Measurements from ENCODE around the gene P3H4. TPM values are rescaled to one million over a fixed set of nuclear protein-coding genes. Genes with fewer than 3 reads are reported as not detected.

The P3H4 gene
- total RNA-seq, 2 donors from 2014 or later = 1.8 to 5.2 TPM

GRCh38 chr17:41775394-41776226 lies 36.1 kb downstream of the P3H4 start:
- no peak overlapping the region for H3K4me3 Mint-ChIP-seq
- H3K27ac Mint-ChIP-seq = no peak overlapping the region
- H3K27me3 Mint-ChIP-seq = peaks cover 0 to 5% of the 10 kb centered on the region in 2 donors
- ATAC-seq = peak; percentile 3 to 15
- no peaks in the 10 kb centered on the region for H3K4me1 Mint-ChIP-seq (ENCODE audit: low read depth in 2 of 2)
- no peak for DNase-seq (ENCODE audit: low spot score)
- no peaks in the 10 kb centered on the region for H3K9me3 Mint-ChIP-seq
- no peaks in the 10 kb centered on the region for H3K36me3 Mint-ChIP-seq

- Mint-ChIP-seq H3K36me3 (no peaks in the 10 kb centered on the region), H3K4me1 (ENCODE audit: low read depth in 2 of 2) (no peaks in the 10 kb centered on the region), H3K27ac (no peak overlapping the region), H3K4me3 (no peak overlapping the region), H3K27me3 (peaks cover 0 to 5% of the 10 kb centered on the region in 2 donors), H3K9me3 (no peaks in the 10 kb centered on the region)
- DNase-seq (ENCODE audit: low spot score) = no peak
- no peak for ATAC-seq
Observed at GRCh38 chr17:41773731-41774193, 38.0 kb downstream of the P3H4 start.

DNA sequence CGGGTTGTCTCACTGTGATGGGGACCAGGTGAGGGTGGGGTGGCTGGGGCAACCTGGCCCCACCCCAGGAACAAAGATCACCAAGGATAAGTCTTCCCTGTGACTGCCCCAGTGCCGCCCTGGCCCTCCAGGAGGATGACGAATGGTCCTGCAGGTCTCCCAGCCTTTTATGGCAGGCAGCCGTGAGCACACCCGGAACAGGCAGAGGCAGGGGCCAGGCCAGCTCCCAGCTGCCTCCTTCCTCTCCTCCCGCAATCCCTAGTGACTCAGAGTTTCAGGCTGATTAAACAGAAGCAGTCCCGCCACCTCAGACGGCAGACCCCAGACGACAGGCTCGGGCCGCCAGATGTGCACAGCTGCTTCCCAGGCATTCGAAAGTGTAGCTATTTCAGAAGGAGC lies 38.6 kb downstream of the P3H4 start:
- H3K4me1 Mint-ChIP-seq (ENCODE audit: low read depth in 2 of 2) = no peaks in the 10 kb centered on the region
- DNase-seq (ENCODE audit: low spot score) (no peak), ATAC-seq (no peak)

DNA sequence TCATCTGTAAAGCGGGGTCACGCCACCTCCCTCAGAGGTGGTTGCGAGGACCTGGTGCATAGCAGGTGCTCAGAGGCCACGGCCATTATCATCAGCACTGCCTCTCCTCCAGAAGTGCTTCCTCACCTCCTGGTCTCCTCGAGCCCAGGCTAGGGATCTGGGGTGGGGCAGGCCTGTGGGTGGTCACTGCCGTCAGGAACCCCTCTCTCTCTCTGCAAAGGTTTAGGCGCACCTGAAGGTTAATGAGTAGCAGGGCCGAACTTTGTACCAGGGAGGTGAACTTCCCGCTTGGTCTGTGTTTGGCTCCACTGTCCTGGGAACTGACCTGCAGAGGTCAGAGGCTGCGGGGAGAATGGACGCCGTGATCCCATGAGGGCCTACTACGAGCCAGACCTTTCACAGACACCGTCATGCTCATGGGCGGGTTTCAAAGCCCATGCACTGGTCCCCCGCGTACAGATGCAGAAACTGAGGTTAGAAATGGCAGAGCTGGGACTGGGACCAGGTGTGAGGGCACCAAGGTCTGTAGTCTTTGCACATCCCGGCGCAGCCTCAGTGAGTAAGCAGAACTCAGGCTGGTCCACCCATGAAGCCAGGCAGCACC lies 39.1 kb downstream of the P3H4 start:
- Mint-ChIP-seq H3K27ac (no peak overlapping the region), H3K4me3 (no peak overlapping the region), H3K4me1 (ENCODE audit: low read depth in 2 of 2) (no peaks in the 10 kb centered on the region), H3K27me3 (peaks cover 0 to 5% of the 10 kb centered on the region in 2 donors), H3K36me3 (no peaks in the 10 kb centered on the region), H3K9me3 (no peaks in the 10 kb centered on the region)
- no peak for DNase-seq (ENCODE audit: low spot score)
- ATAC-seq = no peak

More for the DNA sequence above, 38.6 kb downstream of the P3H4 start:
- H3K27me3 Mint-ChIP-seq = peaks cover 0 to 5% of the 10 kb centered on the region in 2 donors
- no peaks in the 10 kb centered on the region for H3K36me3 Mint-ChIP-seq
- no peak overlapping the region for H3K4me3 Mint-ChIP-seq
- no peak overlapping the region for H3K27ac Mint-ChIP-seq
- H3K9me3 Mint-ChIP-seq = no peaks in the 10 kb centered on the region

DNA sequence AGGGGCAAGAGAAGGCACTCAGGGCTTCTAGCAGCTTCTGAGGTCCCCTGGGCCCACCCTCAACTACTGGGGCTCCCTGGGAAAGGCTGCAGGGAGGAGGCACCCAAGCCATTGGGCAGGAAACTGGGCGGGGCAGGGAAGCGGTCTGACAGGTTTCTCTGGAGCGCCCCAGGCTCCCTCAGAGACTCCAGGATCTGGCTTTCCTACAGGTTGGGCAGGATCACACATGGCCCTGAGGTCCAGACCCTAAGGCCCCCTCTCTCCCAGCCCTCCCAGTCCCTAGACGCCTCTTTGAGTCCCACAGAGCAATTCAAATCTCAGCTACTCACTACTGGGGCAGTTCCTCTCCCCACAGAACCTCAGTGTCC lies 39.5 kb downstream of the P3H4 start:
- no peak for ATAC-seq
- Mint-ChIP-seq H3K36me3 (no peaks in the 10 kb centered on the region), H3K9me3 (no peaks in the 10 kb centered on the region)

GRCh38 chr17:41771389-41772206 lies 40.2 kb downstream of the P3H4 start:
- no peak overlapping the region for H3K27ac Mint-ChIP-seq

More for the DNA sequence above, 39.5 kb downstream of the P3H4 start:
- Mint-ChIP-seq H3K27me3 (peaks cover 0 to 5% of the 10 kb centered on the region in 2 donors), H3K4me1 (ENCODE audit: low read depth in 2 of 2) (no peaks in the 10 kb centered on the region), H3K4me3 (no peak overlapping the region), H3K27ac (no peak overlapping the region)
- DNase-seq (ENCODE audit: low spot score) = no peak

GRCh38 chr17:41769985-41770384 lies 41.8 kb downstream of the P3H4 start:
- Mint-ChIP-seq H3K27ac (no peak overlapping the region), H3K4me3 (no peak overlapping the region), H3K4me1 (ENCODE audit: low read depth in 2 of 2) (no peaks in the 10 kb centered on the region), H3K9me3 (no peaks in the 10 kb centered on the region), H3K27me3 (no peaks in the 10 kb centered on the region), H3K36me3 (no peaks in the 10 kb centered on the region)
- ATAC-seq = no peak
- no peak for DNase-seq (ENCODE audit: low spot score)

More at GRCh38 chr17:41771389-41772206, 40.2 kb downstream of the P3H4 start:
- ATAC-seq (no peak), DNase-seq (ENCODE audit: low spot score) (no peak)
- peaks cover 0 to 5% of the 10 kb centered on the region in 2 donors for H3K27me3 Mint-ChIP-seq
- no peaks in the 10 kb centered on the region for H3K4me1 Mint-ChIP-seq (ENCODE audit: low read depth in 2 of 2)
- no peaks in the 10 kb centered on the region for H3K36me3 Mint-ChIP-seq
- no peak overlapping the region for H3K4me3 Mint-ChIP-seq
- H3K9me3 Mint-ChIP-seq = no peaks in the 10 kb centered on the region

DNA sequence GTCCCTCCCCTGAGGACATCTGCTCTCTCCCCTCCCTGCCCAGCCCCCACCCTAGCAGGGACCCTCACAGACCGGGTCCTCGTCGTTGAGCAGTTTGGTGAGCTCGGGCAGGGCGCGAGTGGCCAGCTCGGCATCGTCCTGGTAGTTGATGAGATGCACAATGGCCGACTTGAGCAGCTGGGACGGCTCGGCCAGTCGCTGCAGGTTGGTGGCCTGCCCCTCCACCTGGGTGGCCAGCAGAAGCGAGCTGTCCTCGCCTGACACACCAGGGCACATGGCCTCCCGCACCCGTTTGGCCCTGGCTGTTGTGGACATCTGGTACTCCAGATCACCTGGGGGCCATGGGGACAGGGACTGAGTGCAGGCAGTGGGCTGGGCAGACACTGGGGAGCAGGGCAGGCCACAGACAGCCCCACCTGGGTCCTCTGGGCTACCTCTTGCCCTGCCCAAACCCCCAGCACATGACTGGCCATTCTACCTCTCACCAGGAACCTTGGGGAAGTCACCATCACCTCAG lies 42.3 kb downstream of the P3H4 start:
- Mint-ChIP-seq H3K4me1 (ENCODE audit: low read depth in 2 of 2) (no peaks in the 10 kb centered on the region), H3K36me3 (no peaks in the 10 kb centered on the region), H3K27me3 (no peaks in the 10 kb centered on the region), H3K27ac (no peak overlapping the region), H3K4me3 (no peak overlapping the region), H3K9me3 (no peaks in the 10 kb centered on the region)
- DNase-seq (ENCODE audit: low spot score) (no peak), ATAC-seq (no peak)

GRCh38 chr17:41768682-41769288 lies 43.0 kb downstream of the P3H4 start:
- H3K9me3 Mint-ChIP-seq = no peaks in the 10 kb centered on the region
- H3K27ac Mint-ChIP-seq = no peak overlapping the region
- ATAC-seq = no peak
- H3K27me3 Mint-ChIP-seq = no peaks in the 10 kb centered on the region
- no peaks in the 10 kb centered on the region for H3K36me3 Mint-ChIP-seq
- no peak overlapping the region for H3K4me3 Mint-ChIP-seq
- no peak for DNase-seq (ENCODE audit: low spot score)
- no peaks in the 10 kb centered on the region for H3K4me1 Mint-ChIP-seq (ENCODE audit: low read depth in 2 of 2)

DNA sequence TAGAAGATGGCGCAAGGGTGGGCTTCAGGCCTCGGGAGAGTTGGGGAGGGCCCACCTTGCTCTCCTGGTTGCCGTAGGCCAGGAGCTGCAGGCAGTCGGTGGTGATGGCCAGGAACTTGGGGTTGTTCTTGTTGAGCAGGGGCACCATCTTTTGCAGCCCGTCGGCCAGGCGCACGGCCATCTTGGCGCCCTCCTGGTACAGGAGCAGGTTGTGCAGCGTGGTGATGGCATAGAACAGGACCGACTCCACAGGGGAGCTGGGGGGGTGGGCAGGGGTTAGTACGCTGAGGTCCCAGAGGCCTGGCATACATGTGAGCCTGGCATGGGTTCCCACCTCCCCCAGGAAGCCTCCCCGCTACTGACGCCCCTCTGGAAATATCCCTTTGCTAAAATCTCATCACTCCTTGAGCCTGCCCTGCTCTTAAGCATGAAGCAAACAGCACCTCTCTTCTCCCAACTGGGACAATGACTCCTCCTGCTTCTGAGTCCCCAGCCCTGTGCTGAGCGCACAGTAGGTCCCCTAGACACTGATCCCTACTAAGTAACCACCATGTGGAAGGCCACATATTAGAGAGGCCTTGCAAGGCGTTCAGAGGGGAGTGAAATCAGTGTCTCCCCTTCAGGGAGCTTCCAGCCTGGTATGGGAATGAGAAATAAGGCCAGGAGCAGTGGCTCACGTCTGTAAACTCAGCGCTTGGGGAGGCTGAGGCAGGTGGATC lies 44.3 kb downstream of the P3H4 start:
- ATAC-seq (no peak), DNase-seq (ENCODE audit: low spot score) (no peak)
- Mint-ChIP-seq H3K27me3 (no peaks in the 10 kb centered on the region), H3K4me3 (no peak overlapping the region), H3K36me3 (no peaks in the 10 kb centered on the region), H3K27ac (no peak overlapping the region), H3K4me1 (ENCODE audit: low read depth in 2 of 2) (no peaks in the 10 kb centered on the region), H3K9me3 (no peaks in the 10 kb centered on the region)

DNA sequence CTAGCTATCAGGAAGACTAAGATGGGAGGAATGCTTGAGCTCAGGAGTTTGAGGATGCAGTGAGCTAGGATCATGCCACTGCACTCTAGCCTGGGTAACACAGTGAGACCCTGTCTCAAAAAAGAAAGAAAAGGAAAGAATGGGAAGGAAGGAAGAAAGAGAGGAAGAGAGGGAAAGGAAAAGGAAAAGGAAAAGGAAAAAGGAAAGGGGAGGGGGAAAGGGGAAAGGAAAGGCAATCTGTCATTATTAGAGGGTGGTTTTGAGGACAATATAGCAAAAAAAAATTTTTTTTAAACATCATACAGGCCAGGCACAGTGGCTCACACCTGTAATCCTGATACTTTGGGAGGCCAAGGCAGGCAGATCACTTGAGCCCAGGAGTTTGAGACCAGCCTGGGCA lies 45.6 kb downstream of the P3H4 start:
- no peak overlapping the region for H3K4me3 Mint-ChIP-seq
- ATAC-seq (no peak), DNase-seq (ENCODE audit: low spot score) (no peak)
- no peaks in the 10 kb centered on the region for H3K36me3 Mint-ChIP-seq
- no peaks in the 10 kb centered on the region for H3K27me3 Mint-ChIP-seq
- no peaks in the 10 kb centered on the region for H3K9me3 Mint-ChIP-seq
- no peaks in the 10 kb centered on the region for H3K4me1 Mint-ChIP-seq (ENCODE audit: low read depth in 2 of 2)
- no peak overlapping the region for H3K27ac Mint-ChIP-seq

DNA sequence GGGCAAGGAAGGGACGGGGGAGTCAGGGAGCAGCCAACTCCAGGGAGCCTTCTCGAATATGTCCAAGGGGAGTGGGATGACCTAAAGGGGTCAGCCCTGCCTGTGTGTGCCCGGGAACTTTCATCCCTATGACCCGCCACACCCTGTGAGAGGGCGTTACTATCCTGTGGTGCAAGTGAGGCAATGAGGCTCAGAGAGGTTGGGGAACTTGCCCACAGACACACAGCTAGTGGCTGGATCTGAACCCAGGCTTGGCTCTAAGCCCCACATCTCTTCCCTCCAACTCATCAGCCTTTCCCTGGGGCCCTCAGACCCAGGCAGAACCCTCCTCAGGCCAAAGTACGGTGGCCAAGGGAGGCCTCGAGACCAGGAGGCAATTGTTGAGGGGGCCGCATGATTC lies 48.4 kb downstream of the P3H4 start:
- ATAC-seq = no peak
- H3K4me1 Mint-ChIP-seq (ENCODE audit: low read depth in 2 of 2) = no peaks in the 10 kb centered on the region
- H3K36me3 Mint-ChIP-seq = no peaks in the 10 kb centered on the region
- no peaks in the 10 kb centered on the region for H3K27me3 Mint-ChIP-seq
- no peak overlapping the region for H3K27ac Mint-ChIP-seq
- no peaks in the 10 kb centered on the region for H3K9me3 Mint-ChIP-seq
- no peak overlapping the region for H3K4me3 Mint-ChIP-seq
- no peak for DNase-seq (ENCODE audit: low spot score)

DNA sequence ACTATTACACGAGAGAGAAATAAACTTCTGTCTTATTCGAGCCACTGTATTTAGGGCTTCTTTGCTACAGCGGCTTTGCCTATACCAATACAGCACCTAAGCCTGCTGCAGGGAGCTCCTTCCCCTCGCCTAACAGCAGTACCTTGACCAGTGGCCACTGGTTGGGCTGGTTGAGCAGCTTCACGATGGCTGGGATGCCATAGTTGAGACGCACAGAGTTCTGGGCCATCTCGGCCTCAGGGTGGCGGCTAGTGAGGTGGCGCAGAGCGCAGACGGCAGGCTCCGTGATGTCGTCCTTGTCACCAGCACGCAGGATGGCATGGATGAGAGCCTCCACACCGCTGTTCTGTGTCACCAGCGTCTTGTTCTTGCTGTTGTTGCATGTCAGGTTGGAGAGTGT lies 48.9 kb downstream of the P3H4 start:
- Mint-ChIP-seq H3K9me3 (no peaks in the 10 kb centered on the region), H3K27ac (no peak overlapping the region), H3K4me3 (no peak overlapping the region), H3K36me3 (no peaks in the 10 kb centered on the region), H3K4me1 (ENCODE audit: low read depth in 2 of 2) (no peaks in the 10 kb centered on the region), H3K27me3 (no peaks in the 10 kb centered on the region)
- ATAC-seq = no peak
- DNase-seq (ENCODE audit: low spot score) = no peak
